ENCODE measurements around the gene DNAAF9.

- TF ChIP-seq CTCF (IDR thresholded peaks at IDR 0.05) = no peak
- no peak for TF ChIP-seq EP300 (IDR thresholded peaks at IDR 0.05)
Observed at GRCh38 chr20:3447321-3447720, 39.9 kb upstream of the DNAAF9 start.

Measured in sigmoid colon (tissue), 4 donors.